HG03025 (cell line): ENCODE measurements around the gene RAI1.

Experiments
- ATAC-seq: cut with Tn5 transposase; IDR thresholded peaks from one replicate; pipeline ENCODE4 v1.9.1; 2021; ENCODE audit warnings: mild to moderate bottlenecking, moderate library complexity; ENCODE audit not compliant: unreplicated experiment, low FRiP score

Gene RAI1

GRCh38 chr17:17726458-17727060, 45.3 kb downstream of the RAI1 start:
- no peak for ATAC-seq

GRCh38 chr17:17727111-17727659, 45.9 kb downstream of the RAI1 start:
- ATAC-seq = no peak

DNA sequence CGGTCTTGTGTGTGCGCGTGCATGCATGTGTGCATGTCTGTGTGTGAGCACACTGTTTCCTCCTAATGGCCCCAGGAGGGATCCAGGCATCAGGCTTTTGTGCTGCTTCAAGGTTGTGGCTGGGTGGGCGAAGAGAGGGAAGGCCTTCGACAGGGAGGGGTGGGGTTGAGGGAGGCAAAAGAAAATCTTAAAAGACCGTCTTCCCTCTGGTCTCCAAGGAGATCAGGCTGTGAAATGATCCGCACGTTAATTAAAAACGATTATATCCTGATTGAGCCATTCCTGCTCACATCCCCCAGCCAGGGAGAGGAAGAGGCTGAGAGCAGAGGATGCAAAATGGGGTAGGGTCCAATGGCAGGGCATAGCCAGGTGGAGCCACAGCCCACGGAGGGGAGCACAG, 46.9 kb downstream of the RAI1 start:
- no peak for ATAC-seq

- no peak for ATAC-seq
Measured at GRCh38 chr17:17728550-17729251, 47.4 kb downstream of the RAI1 start.

GRCh38 chr17:17729620-17730249, 48.5 kb downstream of the RAI1 start:
- no peak for ATAC-seq

DNA sequence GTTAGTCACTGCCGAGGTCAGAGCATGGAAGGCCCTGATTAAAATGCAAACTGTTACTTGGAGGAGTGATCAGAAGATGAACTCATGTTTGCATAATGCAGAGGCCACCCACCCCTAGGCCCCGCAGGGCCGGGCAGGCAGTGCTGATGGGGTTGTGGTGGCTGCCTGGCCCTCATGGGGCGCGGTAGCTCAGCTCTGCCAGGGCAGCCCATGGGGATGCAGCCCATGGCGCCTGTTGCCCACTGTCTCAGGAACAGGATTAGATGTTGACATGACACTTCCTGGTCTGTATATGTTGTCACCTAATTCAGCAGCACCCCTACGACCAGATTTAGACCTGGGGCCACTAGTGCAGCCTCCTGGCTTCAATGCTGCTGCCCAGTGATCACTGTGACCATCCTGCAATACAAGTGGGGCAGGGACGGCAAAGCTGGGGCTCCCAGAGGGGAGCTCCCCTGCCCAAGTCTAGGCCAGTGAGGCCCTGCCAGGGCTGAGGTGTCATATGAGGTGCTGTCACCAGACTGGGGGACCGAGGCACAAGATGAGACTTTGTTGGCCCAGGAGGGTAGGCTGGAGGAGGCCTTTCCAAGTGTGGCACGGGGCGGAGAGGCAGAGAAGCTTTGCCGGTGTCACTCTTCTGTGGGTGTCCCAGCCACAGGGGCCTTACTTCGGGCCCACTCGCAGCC, 49.1 kb downstream of the RAI1 start:
- no peak for ATAC-seq

DNA sequence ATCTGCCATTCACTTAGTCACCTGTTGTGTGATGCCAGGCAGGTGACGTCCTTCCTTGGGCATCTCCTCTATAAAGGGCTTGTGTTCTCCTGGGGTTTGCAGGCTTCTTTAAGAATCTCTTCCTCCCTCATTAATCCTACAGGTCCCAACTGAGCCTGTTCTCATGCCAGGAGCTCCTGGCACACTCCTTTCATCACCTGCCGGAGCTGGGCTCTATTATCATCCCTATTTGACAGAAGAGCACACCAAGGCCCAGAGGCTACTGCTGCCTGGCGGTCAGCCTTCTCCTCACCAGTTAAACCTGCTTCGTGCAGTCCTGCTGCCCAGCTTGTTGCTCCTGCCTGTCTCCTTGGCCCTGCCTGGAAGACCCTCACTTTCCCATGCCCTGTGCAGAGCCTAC, 51.2 kb downstream of the RAI1 start:
- no peak for ATAC-seq

DNA sequence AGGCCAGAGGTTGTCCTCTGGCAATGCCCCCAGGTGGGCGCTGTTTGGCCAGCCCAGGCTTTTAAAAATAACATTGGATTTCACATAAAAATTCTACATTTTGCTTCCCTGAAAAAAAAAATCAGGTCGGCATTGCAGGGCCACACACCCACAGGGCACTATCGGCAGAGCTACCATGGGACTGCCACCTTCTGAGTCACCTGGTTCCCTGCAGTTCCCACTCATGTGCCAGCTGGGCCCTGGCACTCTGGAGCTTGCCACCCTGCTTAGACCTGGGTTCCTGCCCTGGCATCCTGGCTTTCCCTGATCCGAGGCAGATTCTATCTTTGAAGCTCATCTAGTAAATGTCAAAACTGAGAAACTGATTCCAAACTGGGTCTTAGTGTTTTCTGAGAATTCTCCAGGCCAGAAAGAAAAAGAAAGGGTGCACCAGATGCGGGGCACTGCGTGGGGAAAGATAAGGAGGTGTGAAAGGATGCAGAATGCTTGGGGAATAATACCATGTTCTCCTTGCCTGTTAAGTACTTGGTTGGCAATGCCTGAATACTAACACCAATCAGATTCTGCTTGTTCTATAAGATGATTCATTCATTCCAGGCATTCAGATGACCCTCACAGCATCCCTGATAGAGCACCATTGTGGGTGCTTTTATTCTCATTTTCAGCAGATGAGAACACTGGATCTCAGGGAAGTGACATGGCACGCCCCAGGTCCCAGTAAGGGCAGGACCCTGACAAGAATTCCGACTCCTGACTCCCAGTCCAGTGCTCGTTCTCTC, 51.8 kb downstream of the RAI1 start:
- no peak for ATAC-seq

- no peak for ATAC-seq
Measured at GRCh38 chr17:17736205-17737183, 55.2 kb downstream of the RAI1 start.

DNA sequence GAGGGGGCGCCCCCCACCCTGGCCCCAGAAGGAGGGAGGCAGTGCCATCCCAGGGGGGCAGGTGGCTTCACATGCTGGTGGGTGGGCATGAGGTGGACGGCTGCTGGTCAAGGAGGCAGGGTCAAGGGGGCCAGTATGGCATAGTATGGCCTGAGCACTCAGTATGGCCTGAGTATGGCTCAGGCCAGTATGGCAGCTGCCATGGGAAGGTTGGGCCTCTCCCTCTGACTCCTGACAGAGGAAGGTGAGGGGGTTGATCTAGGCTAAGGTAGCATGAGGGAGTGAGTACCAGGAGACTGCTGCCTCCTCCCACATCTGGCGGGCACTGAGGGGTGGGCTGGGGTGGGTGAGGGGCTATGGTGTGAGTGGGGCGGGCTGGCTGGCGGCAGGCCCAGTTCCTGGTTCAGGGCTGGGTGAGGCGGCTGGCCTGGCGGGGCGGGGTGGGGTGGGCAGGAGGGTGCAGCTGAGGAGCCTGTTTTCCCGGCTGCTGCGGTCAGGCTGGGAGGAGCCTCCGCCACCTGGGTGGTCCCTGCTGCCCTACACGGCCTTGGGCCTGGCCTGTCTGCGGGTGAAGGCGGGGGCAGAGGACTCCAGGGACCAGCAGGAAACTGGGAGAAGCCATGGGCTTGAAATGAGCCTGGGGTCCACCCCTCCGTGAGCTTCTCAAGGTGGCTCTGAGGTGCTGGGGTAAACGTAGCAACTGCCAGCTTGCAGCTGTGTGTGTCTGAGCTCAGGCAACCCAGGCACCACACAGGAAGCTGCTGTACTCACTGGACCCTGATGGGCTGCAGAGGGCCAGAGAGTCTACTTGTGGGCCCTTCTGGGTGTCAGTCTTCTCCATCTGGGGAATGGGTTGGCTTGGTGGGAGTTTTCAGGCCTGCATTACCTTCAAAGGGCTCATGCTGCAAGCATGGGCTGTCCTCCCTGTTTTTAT, 57.0 kb downstream of the RAI1 start:
- no peak for ATAC-seq

DNA sequence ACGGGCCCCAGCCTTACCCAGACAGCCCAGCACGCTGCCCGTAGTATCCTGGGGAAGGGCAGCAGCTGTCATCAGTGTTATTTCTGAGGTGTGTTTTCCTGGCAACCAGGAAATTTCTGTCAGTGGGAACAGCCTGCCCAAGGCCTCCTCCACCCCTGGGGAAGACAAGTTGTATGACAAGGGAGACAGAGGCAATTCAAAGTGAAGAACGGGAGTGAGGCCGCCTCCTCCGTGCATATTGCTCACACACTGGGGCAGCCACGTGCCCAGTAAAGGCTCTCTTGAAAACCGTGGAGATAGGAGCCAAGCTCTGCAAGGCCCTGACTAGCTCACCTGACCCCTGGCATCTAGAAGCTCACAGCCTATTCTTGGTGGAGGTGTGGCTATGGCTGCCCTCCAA, 57.6 kb downstream of the RAI1 start:
- ATAC-seq = no peak

- no peak for ATAC-seq
Measured at GRCh38 chr17:17739388-17740066, 58.3 kb downstream of the RAI1 start.

- ATAC-seq = no peak
Measured at GRCh38 chr17:17740615-17741348, 59.5 kb downstream of the RAI1 start.

- no peak for ATAC-seq
Measured at GRCh38 chr17:17741349-17742023, 60.2 kb downstream of the RAI1 start.

DNA sequence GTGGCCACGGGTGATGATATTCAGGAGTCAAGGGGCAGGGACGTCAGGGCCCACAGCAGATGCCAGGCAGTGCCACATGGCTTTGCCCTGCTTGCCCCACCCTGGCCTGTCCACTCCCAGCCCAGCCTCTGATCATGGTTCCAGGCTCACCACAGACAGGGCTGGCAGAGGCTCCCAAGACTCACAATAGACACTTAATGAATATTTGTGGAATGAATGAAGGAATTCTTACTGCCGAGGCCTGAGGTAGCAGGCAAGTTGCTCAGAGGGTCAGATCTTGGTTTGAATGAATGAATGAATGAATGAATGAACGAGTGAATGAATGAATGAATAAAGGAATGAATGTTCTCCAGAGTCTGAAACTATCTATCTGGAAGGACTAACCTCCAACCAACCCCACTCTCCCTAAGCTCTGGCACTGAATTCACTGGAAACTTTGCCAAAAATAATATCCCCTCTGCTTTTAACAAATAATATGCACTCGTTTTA, 60.9 kb downstream of the RAI1 start:
- no peak for ATAC-seq

DNA sequence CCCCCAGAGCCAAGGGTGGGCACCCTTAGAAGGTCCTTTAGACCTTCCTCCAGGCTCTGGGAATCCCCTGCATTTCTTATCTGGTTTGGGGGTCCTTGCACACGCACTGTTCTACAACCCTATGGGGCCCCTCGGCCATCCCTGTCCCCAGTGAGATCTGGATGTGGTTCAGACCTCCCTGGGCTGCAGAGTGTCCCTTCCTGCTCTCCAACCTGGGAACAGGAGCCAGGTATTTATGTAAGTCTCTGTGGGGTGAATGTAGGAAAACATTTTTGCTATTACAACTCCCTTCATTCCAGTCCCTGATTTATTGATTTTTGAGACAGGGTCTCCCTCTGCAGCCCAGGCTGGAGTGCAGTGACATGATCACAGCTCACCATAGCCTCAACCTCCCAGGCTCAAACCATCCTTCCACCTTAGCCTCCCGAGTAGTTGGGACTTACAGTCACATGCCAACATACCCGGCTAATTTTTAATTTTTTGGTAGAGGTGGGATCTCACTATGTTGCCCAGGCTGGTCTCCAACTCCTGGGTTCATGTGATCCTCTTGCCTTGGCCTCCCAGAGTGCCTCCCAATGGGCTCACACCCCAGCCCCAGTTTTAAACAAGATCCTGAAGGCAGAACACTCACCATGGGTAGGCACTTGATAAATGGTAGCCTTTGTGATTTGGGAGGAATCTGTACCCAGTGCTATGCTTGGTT, 61.6 kb downstream of the RAI1 start:
- ATAC-seq = no peak
